Esophagus squamous epithelium (tissue), 5 donors: ENCODE results near the gene GSG1L2. TPM values are rescaled to one million over a fixed set of nuclear protein-coding genes. Genes with fewer than 3 reads are reported as not detected.

ENCODE experiments used
- DNase-seq: peaks from one replicate; lab custom pipeline; 2025; lab: John Stamatoyannopoulos, UW
- H3K27ac ChIP-seq, 4 donors: fragments of 200-600 bp; sonication (generic); one replicate each; pipeline ENCODE4 v1.5.1; 2016 to 2019; ENCODE audit warnings: mild to moderate bottlenecking in 1 of 4
- H3K27me3 ChIP-seq, 4 donors: fragments of 200-600 bp; sonication (generic); 1 replicate in 3 of 4; 2 replicates in 1 of 4; pipeline versions ENCODE4 v1.5.1 to v1.6.0; 2017 to 2021; ENCODE audit warnings: antibody characterized with exemption in 1 of 4
- H3K36me3 ChIP-seq, 3 donors: fragments of 200-600 bp; sonication (generic); one replicate each; pipeline ENCODE4 v1.5.1; 2016 to 2019
- H3K4me1 ChIP-seq, 3 donors: fragments of 200-600 bp; sonication (generic); one replicate each; pipeline ENCODE4 v1.5.1; 2017 to 2019
- H3K4me3 ChIP-seq, 4 donors: fragments of 200-600 bp; sonication (generic); 1 replicate in 3 of 4; 2 replicates in 1 of 4; pipeline ENCODE4 v1.5.1; 2016 to 2019; ENCODE audit warnings: mild to moderate bottlenecking in 2 of 4, moderate library complexity in 1 of 4
- H3K9me3 ChIP-seq, 3 donors: fragments of 200-600 bp; sonication (generic); one replicate each; pipeline ENCODE4 v1.5.1; 2016 to 2019
- POLR2A ChIP-seq, 4 donors: fragments of 450-650 bp; IDR thresholded peaks; one replicate each; pipeline ENCODE4 v1.6.1; 2017; ENCODE audit warnings: antibody characterized with exemption in 4 of 4, mild to moderate bottlenecking in 4 of 4, moderate library complexity in 3 of 4
- whole genome bisulfite sequencing, 2 donors: methylation state at CpG; one replicate each; pipeline ENCODE4 v1.1.5; 2018; 5-methylcytosine and 5-hydroxymethylcytosine counted together
- intact Hi-C: fragments of 100-400 bp; cut with DNase I; formaldehyde crosslinking; loops from one replicate; pipeline ENCODE4 v1.15.0; 2022
- total RNA-seq, 4 donors: library from RNA; depleted of rRNA; stranded (reverse); fragments of >200 nt; gene quantifications; one replicate each; pipeline ENCODE4 v1.1.0, GENCODE V29; 2016
- TF ChIP-seq, protein P1 (sequence below), 6 experiments: fragments of 450-650 bp in 4 of 6; fragments of 200-600 bp in 2 of 6; sonication (generic) in 2 of 6; IDR thresholded peaks; one replicate each; pipeline ENCODE4 v1.5.1; 2016 to 2019; ENCODE audit warnings: antibody characterized with exemption in 6 of 6, mild to moderate bottlenecking in 4 of 6, moderate library complexity in 4 of 6
- donor health status: DM: yes; HTN: yes; CAD: no.

Gene GSG1L2
- total RNA-seq, 4 donors from 2014 or later, result not detected

- no peak for DNase-seq
- TF ChIP-seq, protein P1, sequence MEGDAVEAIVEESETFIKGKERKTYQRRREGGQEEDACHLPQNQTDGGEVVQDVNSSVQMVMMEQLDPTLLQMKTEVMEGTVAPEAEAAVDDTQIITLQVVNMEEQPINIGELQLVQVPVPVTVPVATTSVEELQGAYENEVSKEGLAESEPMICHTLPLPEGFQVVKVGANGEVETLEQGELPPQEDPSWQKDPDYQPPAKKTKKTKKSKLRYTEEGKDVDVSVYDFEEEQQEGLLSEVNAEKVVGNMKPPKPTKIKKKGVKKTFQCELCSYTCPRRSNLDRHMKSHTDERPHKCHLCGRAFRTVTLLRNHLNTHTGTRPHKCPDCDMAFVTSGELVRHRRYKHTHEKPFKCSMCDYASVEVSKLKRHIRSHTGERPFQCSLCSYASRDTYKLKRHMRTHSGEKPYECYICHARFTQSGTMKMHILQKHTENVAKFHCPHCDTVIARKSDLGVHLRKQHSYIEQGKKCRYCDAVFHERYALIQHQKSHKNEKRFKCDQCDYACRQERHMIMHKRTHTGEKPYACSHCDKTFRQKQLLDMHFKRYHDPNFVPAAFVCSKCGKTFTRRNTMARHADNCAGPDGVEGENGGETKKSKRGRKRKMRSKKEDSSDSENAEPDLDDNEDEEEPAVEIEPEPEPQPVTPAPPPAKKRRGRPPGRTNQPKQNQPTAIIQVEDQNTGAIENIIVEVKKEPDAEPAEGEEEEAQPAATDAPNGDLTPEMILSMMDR (IDR thresholded peaks at IDR 0.05), result no peak
- no peak for TF ChIP-seq POLR2A (IDR thresholded peaks at IDR 0.05)
- no peaks in the 10 kb centered on the region for H3K4me1 ChIP-seq
- intact Hi-C loops, result no loop called here
- H3K27me3 ChIP-seq, result peaks cover 0 to 6% (median 0%) of the 10 kb centered on the region in 4 donors
- no peaks in the 10 kb centered on the region for H3K36me3 ChIP-seq
- H3K27ac ChIP-seq, result no peak overlapping the region
- H3K4me3 ChIP-seq, result no peak overlapping the region
- WGBS, 2 donors, result 89 to 91% methylated on average over 7 of the region's 7 CpGs
- H3K9me3 ChIP-seq, result no peaks in the 10 kb centered on the region
These were observed 23.2 kb downstream of the GSG1L2 start for GRCh38 chr17:9798724-9799123.

DNA sequence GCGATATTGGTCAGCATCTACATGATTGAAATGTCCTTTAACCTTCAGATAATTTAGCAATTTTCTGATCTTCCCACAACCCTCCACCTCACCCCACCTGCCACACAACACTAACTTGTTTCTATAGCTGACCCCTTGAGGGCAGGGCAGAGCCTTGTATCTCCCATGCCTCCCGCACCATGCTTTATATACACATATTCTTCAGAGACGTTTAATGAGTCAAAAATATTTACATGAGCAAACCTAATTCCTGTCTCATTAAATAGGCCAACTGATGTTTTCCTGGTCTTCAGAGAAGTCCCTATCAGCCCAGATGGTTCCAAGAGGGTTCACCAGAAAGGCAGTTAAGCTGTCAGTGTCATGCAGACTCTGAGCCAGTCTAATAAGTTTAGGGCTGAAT is 23.9 kb downstream of the GSG1L2 start:
- intact Hi-C loops, result no loop called here
- no peak for DNase-seq

DNA sequence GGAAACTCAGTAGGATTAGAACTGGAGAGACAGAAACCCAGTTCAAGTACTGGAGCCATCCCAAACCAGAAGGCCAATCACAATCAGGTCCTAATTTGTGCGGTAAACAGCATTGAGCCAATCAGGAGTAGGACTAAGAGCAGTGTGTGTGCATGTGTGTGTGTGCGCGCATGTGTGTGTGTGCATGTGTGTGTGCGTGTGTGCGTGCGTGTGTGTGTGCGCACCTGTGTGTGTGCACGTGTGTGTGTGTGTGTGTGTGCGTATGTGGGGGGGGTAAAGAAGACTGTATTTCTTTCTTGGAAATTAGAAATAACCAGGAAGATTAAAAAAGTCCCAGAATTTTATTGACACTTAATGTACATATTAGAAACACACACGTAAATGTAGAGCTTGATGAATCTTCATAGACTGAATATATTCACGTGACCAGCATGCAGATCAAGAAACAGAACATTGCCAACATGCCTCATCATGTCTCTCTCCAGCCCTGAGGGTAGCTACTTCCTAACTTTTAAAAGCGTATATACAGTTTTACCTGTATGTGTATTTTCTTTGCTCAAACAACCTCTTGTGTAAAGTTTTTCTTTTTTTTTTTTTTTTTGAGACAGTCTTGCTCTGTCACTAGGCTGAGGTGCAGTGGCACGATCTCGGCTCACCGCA is 29.6 kb downstream of the GSG1L2 start:
- DNase-seq, result no peak
- no peaks in the 10 kb centered on the region for H3K36me3 ChIP-seq
- WGBS, 2 donors, result 74 to 78% methylated on average over 15 of the region's 15 CpGs

More for the DNA sequence above, 23.9 kb downstream of the GSG1L2 start:
- Histone ChIP-seq H3K9me3 (no peaks in the 10 kb centered on the region), H3K4me1 (no peaks in the 10 kb centered on the region), H3K27me3 (peaks cover 0 to 6% (median 0%) of the 10 kb centered on the region in 4 donors), H3K4me3 (no peak overlapping the region), H3K36me3 (no peaks in the 10 kb centered on the region), H3K27ac (no peak overlapping the region)
- TF ChIP-seq, protein P1 (IDR thresholded peaks at IDR 0.05), result no peak
- no peak for TF ChIP-seq POLR2A (IDR thresholded peaks at IDR 0.05)
- 68% methylated on average over 3 of the region's 3 CpGs for WGBS, 2 donors

DNA sequence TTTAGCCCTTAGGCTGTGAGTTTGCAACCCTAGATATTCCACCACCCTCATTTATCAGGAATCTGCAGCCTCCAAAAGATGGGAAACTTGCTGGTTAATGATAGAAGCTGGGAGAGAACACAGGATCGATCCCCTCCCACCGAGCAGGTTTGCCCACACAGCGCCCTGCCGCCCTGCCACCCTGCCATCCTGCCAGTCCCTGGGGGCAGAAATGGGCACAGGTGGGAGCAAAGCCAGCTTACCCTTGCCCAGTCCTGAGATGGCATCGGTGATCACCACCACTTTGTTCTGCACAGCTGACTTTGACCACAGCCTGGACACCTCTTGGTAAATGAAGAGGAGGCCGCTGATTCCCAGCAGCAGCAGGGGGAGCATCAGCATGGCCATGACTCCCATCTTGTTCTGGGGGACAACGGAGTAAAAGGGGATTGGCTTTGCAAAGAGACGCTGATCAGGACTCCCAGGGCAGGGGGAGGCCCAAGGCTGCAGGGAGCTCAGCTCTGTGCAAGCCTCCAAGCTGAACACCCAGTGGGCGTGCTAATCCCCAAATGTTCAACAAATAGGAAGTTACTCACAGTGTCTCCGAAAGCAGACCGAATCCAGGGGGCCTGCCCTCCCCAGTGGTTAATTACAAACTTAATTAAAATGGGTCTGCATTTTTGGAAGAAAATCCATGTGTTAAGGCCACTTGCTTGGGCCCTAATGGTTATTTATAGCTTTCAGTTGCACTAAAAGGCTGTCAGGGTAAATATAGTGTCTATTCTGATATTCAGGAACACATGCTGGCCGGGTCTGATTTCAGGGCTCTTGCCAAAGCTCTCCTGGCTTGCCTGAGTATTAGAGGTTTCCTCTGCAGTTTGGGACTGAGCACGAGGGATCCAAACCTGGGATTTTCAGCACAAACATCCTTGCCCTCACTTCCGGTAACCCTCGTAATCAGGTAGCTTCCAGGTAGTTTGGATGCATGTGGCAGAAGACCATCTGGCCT is 30.7 kb downstream of the GSG1L2 start, which contains the start of gene DHRS7C:
DHRS7C (minus strand) TSS at position 704 of the 988 bp plus-strand sequence; CDS start at position 396, 308 bp downstream.
- no peaks in the 10 kb centered on the region for H3K9me3 ChIP-seq
- H3K4me1 ChIP-seq, result peaks cover 0 to 12% (median 0%) of the 10 kb centered on the region in 3 donors
- intact Hi-C loops, result no loop called here
- H3K4me3 ChIP-seq, result no peak within 1 kb of the TSS
- no peak for DNase-seq
- H3K27ac ChIP-seq, result no peak within 1 kb of the TSS
- 61 to 73% methylated on average over 9 of the region's 15 CpGs for WGBS, 2 donors
- no peaks in the 10 kb centered on the region for H3K27me3 ChIP-seq
- no peaks in the 10 kb centered on the region for H3K36me3 ChIP-seq
- TF ChIP-seq POLR2A (IDR thresholded peaks at IDR 0.05), result no peak
- TF ChIP-seq, protein P1 (IDR thresholded peaks at IDR 0.05), result no peak

More for the DNA sequence above, 29.6 kb downstream of the GSG1L2 start:
- Histone ChIP-seq H3K4me1 (peaks cover 0 to 12% (median 0%) of the 10 kb centered on the region in 3 donors), H3K27ac (no peak overlapping the region), H3K9me3 (no peaks in the 10 kb centered on the region), H3K4me3 (no peak overlapping the region), H3K27me3 (no peaks in the 10 kb centered on the region)
- intact Hi-C loops, result no loop called here
- TF ChIP-seq POLR2A (IDR thresholded peaks at IDR 0.05), result no peak
- TF ChIP-seq, protein P1 (IDR thresholded peaks at IDR 0.05), result no peak
